Breast epithelium (tissue), 3 donors: ENCODE data around the gene CCDC88C.

Source experiments
- CTCF ChIP-seq, 3 donors: fragments of 450-650 bp; IDR thresholded peaks; one replicate each; pipeline ENCODE4 v1.5.1; 2016 to 2017; ENCODE audit warnings: antibody characterized with exemption in 3 of 3, mild to moderate bottlenecking in 3 of 3, moderate library complexity in 3 of 3
- POLR2A ChIP-seq: fragments of 450-650 bp; IDR thresholded peaks from one replicate; pipeline ENCODE4 v1.6.1; 2016; ENCODE audit warnings: antibody characterized with exemption, mild to moderate bottlenecking, moderate library complexity
- POLR2AphosphoS5 ChIP-seq, 3 donors: sonication (generic); formaldehyde crosslinking; IDR thresholded peaks; one replicate each; pipeline ENCODE4 v1.6.1; 2017; ENCODE audit warnings: antibody characterized with exemption in 3 of 3

- TF ChIP-seq CTCF (IDR thresholded peaks at IDR 0.05), result no peak
- no peak for TF ChIP-seq POLR2A
- no peak for TF ChIP-seq POLR2AphosphoS5 (IDR thresholded peaks at IDR 0.05)
Observed at GRCh38 chr14:91329486-91330014, 88.1 kb downstream of the CCDC88C start.
